ENCODE results near the gene ANGEL2.

- TF ChIP-seq EZH2 (IDR thresholded peaks at IDR 0.05; ENCODE audit: low read length, unreplicated experiment): no peak
- TF ChIP-seq CTCF (conservative IDR thresholded peaks at IDR 0.05; ENCODE audit: low read depth, low read length): no peak
Measured at GRCh38 chr1:212975111-212975918, 40.4 kb downstream of the ANGEL2 start.
